Upper lobe of left lung (tissue), 6 donors: ENCODE measurements around the gene DNAJC3. TPM values are rescaled to one million over a fixed set of nuclear protein-coding genes. Genes with fewer than 3 reads are reported as not detected.
A peak's percentile ranks its signal among the peaks of the same experiment; 100 is the strongest.
"Not testable (repeated sequence)": the region's sequence is repeated elsewhere in the genome, so short reads cannot be mapped to it uniquely, and the experiment has no call there.

ENCODE experiments used
- ATAC-seq, 2 donors: fragments of 200-7000 bp; cut with Tn5 transposase; one replicate each; pipeline ENCODE4 v1.9.1; 2022; ENCODE audit warnings: mild to moderate bottlenecking in 2 of 2, moderate library complexity in 2 of 2; ENCODE audit not compliant: low FRiP score in 2 of 2
- DNase-seq, 2 donors: peaks; one replicate each; pipeline ENCODE4 v3.0.0-alpha.2; 2019 to 2020
- H3K27ac ChIP-seq, 4 donors: fragments of 200-600 bp; sonication (generic); one replicate each; pipeline ENCODE4 v1.5.1; 2016 to 2019
- H3K27me3 ChIP-seq, 4 donors: fragments of 200-600 bp; sonication (generic); one replicate each; pipeline ENCODE4 v1.5.1; 2017 to 2019
- H3K36me3 ChIP-seq, 4 donors: fragments of 200-600 bp; sonication (generic); one replicate each; pipeline ENCODE4 v1.5.1; 2016 to 2019
- H3K4me1 ChIP-seq, 4 donors: fragments of 200-600 bp; sonication (generic); one replicate each; pipeline ENCODE4 v1.5.1; 2018 to 2019
- H3K4me3 ChIP-seq, 4 donors: fragments of 200-600 bp; sonication (generic); one replicate each; pipeline ENCODE4 v1.5.1; 2017 to 2019; ENCODE audit warnings: mild to moderate bottlenecking in 2 of 4, moderate library complexity in 1 of 4
- H3K9me3 ChIP-seq, 4 donors: fragments of 200-600 bp; sonication (generic); one replicate each; pipeline ENCODE4 v1.5.1; 2018 to 2019
- EP300 ChIP-seq, 4 donors: sonication (generic); formaldehyde crosslinking; IDR thresholded peaks; one replicate each; pipeline ENCODE4 v1.5.1; 2017; ENCODE audit warnings: antibody characterized with exemption in 4 of 4, control low read depth in 2 of 4
- POLR2A ChIP-seq, 4 donors: fragments of 450-650 bp; IDR thresholded peaks; one replicate each; pipeline ENCODE4 v1.5.1; 2016 to 2017; ENCODE audit warnings: antibody characterized with exemption in 4 of 4, mild to moderate bottlenecking in 2 of 4
- POLR2AphosphoS5 ChIP-seq, 2 donors: sonication (generic); formaldehyde crosslinking; IDR thresholded peaks; one replicate each; pipeline ENCODE4 v1.5.1; 2017; ENCODE audit warnings: antibody characterized with exemption in 2 of 2
- WGBS, 2 donors: methylation state at CpG; one replicate each; pipeline ENCODE4 v1.1.5; 2017 to 2018; 5-methylcytosine and 5-hydroxymethylcytosine counted together
- total RNA-seq, 6 donors: library from RNA; depleted of rRNA in 4 of 6; stranded (reverse); fragments of >200 nt in 4 of 6; gene quantifications; one replicate each; pipeline versions ENCODE4 v1.1.0 to v1.2.1, GENCODE V29; 2016 to 2021
- TF ChIP-seq, protein P1 (sequence below), 6 experiments: fragments of 450-650 bp in 4 of 6; fragments of 200-600 bp in 2 of 6; sonication (generic) in 2 of 6; IDR thresholded peaks; one replicate each; pipeline ENCODE4 v1.5.1; 2016 to 2019; ENCODE audit warnings: antibody characterized with exemption in 6 of 6
- donor health status: DM: no; HTN: no; CAD: no; lungs with moderate emphysema.
- donor health status: DM: no; HTN: yes; CAD: no; lungs with severe emphysema.

DNAJC3 gene
- total RNA-seq, 6 donors from 2014 or later = 27.2 to 86.2 (median 53.3) TPM

DNA sequence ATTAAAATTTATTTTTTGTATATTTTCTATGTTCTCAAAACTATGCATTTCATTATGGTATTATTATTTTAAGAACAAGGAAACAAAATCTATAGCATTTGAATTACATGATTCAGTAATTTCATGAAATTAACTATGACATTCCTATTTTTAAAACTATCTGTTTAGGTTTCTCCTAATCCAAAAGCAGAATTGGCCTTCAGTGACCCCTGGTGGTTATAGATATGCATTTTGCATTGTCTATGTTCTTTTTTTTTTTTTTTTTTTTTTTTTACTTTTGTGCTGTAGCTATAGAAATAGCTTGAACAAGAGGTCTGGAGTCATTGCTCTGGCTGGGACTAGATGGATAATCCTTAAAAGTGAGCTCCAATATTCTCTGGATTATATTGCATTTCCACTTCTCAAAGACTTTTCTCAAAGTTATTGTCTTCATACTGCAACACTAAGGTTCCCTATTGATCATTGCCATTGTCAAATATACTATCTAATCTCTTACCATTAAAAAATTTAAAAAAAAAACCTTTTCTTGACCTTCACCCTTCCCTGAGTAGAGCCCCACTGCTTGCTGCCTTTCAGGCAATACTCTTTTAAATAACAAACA lies 15.9 kb upstream of the DNAJC3 start:
- Histone ChIP-seq H3K27me3 (no peaks in the 10 kb centered on the region), H3K27ac (no peak overlapping the region), H3K4me1 (no peaks in the 10 kb centered on the region), H3K4me3 (no peak overlapping the region), H3K9me3 (peaks cover 6 to 23% (median 15%) of the 10 kb centered on the region in 4 donors), H3K36me3 (no peaks in the 10 kb centered on the region)
- TF ChIP-seq POLR2A (IDR thresholded peaks at IDR 0.05) (no peak), POLR2AphosphoS5 (IDR thresholded peaks at IDR 0.05) (no peak)
- TF ChIP-seq, protein P1, sequence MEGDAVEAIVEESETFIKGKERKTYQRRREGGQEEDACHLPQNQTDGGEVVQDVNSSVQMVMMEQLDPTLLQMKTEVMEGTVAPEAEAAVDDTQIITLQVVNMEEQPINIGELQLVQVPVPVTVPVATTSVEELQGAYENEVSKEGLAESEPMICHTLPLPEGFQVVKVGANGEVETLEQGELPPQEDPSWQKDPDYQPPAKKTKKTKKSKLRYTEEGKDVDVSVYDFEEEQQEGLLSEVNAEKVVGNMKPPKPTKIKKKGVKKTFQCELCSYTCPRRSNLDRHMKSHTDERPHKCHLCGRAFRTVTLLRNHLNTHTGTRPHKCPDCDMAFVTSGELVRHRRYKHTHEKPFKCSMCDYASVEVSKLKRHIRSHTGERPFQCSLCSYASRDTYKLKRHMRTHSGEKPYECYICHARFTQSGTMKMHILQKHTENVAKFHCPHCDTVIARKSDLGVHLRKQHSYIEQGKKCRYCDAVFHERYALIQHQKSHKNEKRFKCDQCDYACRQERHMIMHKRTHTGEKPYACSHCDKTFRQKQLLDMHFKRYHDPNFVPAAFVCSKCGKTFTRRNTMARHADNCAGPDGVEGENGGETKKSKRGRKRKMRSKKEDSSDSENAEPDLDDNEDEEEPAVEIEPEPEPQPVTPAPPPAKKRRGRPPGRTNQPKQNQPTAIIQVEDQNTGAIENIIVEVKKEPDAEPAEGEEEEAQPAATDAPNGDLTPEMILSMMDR (IDR thresholded peaks at IDR 0.05) = peak in 4 of 6 experiments; percentile 20 to 37 (median 30)
- DNase-seq (no peak), ATAC-seq (no peak)

DNA sequence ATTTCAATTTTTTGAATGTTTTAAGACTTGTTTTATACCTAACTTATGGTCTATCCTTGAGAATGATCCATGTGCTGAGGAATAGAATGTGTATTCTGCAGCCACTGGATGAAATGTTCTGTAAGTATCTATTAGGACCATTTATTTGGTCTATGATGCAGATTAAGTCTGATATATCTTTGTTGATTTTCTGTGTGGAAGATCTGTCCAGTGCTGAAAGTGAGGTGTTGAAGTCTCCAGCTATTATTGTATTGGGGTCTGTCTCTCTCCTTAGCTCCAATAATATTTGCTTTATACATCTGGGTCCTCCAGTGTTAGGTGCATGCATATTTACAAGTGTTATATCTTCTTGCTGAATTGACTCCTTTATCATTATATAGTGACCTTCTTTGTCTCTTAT lies 9.7 kb upstream of the DNAJC3 start:
- not testable (repeated sequence) for H3K36me3 ChIP-seq, H3K27me3 ChIP-seq, DNase-seq, H3K27ac ChIP-seq, H3K4me3 ChIP-seq, ATAC-seq, H3K4me1 ChIP-seq
- peaks cover 46 to 81% (median 68%) of the 10 kb centered on the region in 4 donors for H3K9me3 ChIP-seq

DNA sequence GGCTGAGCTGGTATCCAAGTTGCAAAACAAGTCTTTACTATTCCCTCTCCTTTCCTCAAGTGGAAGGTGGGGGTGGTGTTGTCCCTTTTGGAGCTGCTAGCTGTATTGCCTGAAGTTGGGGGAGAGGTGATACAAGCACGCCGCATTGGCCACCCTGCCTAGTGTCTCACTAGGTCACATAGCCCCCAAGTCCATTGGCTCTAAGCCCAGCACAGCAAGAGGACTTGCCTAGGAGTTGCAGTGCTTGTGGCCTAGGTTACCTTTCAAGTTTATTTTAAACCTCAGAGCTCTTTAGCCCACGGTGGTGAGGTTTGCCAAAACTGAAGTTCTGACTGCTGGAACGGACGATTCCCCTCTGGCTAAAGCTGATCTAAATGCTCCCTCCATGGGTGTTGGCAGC lies 5.3 kb upstream of the DNAJC3 start:
- no peak for DNase-seq
- ATAC-seq = no peak
- Histone ChIP-seq H3K4me3 (no peak overlapping the region), H3K27me3 (no peaks in the 10 kb centered on the region), H3K36me3 (no peaks in the 10 kb centered on the region), H3K9me3 (peaks cover 29 to 54% (median 51%) of the 10 kb centered on the region in 4 donors), H3K27ac (no peak overlapping the region), H3K4me1 (peaks cover 6 to 20% (median 8%) of the 10 kb centered on the region in 4 donors)
- WGBS, 2 donors = 88 to 100% methylated on average over 5 of the region's 5 CpGs
- TF ChIP-seq, protein P1 (IDR thresholded peaks at IDR 0.05) = no peak
- TF ChIP-seq EP300 (IDR thresholded peaks at IDR 0.05) (no peak), POLR2AphosphoS5 (IDR thresholded peaks at IDR 0.05) (no peak), POLR2A (IDR thresholded peaks at IDR 0.05) (no peak)

DNA sequence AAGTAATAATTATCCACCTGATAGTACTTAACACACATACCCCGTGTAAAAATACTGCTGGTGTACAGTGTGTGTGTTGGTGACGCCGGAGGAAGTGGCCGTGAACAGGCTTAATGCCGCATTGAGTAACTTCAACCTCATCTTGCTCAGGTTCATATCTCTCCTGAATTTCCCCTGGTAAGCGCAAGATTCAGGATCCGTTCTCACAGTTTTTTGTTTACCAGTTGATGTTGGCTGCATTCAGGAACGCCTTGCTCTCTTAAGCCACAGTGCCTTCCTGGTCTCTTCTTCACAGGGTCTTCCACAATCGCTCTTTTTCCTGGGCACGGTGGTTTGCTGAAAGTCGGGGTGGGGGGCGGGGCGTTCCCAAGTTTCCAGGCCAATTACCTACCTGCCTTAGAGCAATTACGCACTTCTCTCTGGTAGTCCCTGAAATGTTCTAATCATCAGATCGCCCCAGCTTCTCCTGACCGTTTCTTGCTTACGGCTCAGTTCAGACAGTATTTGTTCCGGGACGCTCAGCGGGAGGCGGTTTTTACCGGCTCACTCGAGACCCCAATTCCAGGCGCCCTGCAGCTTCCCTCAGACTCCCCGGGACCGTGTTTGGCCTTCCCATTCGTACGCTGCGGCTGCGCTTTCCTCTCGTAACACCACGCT lies 706 bp upstream of the DNAJC3 start:
- DNase-seq = peak in 1 of 2 donors; percentile 68
- no peak for ATAC-seq

DNA sequence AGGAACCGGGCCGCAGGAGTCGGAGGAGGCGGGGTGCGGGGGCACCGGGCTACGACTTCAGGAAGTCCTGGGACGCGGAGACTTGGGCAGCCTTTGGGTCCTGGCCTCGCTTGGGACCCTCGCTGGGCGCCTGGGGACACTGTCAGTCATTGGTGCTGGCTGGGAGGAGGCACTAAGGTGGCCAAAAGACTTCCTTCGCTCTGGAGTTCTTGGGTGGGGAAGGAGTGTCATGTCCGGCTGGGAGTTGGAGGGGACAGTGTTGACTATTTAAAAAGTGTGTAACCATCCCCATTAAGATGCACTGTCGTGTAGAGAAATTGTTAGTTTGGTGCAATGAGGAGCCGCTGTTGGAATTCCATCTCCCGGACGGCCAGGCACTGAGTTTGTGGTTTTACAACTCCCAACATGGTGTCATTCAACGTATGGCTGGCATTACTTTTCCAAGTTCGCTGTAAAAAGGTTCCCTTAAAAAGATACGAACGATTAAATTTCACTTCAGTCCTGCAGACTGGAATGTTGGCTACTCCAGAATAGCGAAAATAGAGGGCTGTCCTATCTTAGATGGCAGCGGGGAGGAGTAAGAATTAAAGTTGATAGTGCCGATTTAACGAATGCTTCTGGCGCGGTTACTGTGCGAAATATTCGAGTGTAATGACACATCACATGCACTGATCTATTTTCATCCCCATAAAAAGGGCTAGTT lies 776 bp downstream of the DNAJC3 start:
- ATAC-seq = no peak
- H3K4me3 ChIP-seq = peak overlapping the region; percentile 93 to 97 (median 94)
- 0 to 4% methylated on average over 18 to 30 of the region's 30 CpGs for WGBS, 2 donors

More for the DNA sequence above, 706 bp upstream of the DNAJC3 start:
- H3K27ac ChIP-seq = peak overlapping the region; percentile 95 to 99 (median 98)
- peaks cover 26 to 47% (median 32%) of the 10 kb centered on the region in 4 donors for H3K4me1 ChIP-seq
- WGBS, 2 donors = 0 to 1% methylated on average over 16 to 32 of the region's 32 CpGs
- peak overlapping the region; percentile 35 to 95 (median 93) for H3K4me3 ChIP-seq
- no peaks in the 10 kb centered on the region for H3K36me3 ChIP-seq
- no peaks in the 10 kb centered on the region for H3K27me3 ChIP-seq
- peaks cover 0 to 8% (median 8%) of the 10 kb centered on the region in 4 donors for H3K9me3 ChIP-seq
- TF ChIP-seq EP300 (IDR thresholded peaks at IDR 0.05) = no peak
- TF ChIP-seq, protein P1 (IDR thresholded peaks at IDR 0.05) = peak in 1 of 6 experiments; percentile 31
- TF ChIP-seq POLR2A (IDR thresholded peaks at IDR 0.05) = peak in 1 of 4 donors; percentile 30
- TF ChIP-seq POLR2AphosphoS5 (IDR thresholded peaks at IDR 0.05) = no peak

More for the DNA sequence above, 776 bp downstream of the DNAJC3 start:
- Histone ChIP-seq H3K9me3 (no peaks in the 10 kb centered on the region), H3K36me3 (no peaks in the 10 kb centered on the region), H3K27me3 (no peaks in the 10 kb centered on the region), H3K27ac (peak overlapping the region; percentile 95 to 99 (median 98)), H3K4me1 (peaks cover 26 to 56% (median 32%) of the 10 kb centered on the region in 4 donors)
- DNase-seq = peak in 1 of 2 donors; percentile 63
- TF ChIP-seq EP300 (IDR thresholded peaks at IDR 0.05) (no peak), POLR2A (IDR thresholded peaks at IDR 0.05) (no peak), POLR2AphosphoS5 (IDR thresholded peaks at IDR 0.05) (no peak)
- TF ChIP-seq, protein P1 (IDR thresholded peaks at IDR 0.05) = no peak
